MM.1S (cell line): Measurements from ENCODE around the gene SUPT20HL2.

Experiments used
- DNase-seq: peaks from one replicate; pipeline ENCODE4 v3.0.0-alpha.2; 2015
- H2AFZ ChIP-seq: fragments of 300-600 bp; sonication (generic); 2 replicates; pipeline ENCODE4 v1.6.0; 2016; ENCODE audit warnings: antibody characterized with exemption, low read length
- H3F3A ChIP-seq: fragments of 300-600 bp; sonication (generic); 2 replicates; pipeline ENCODE4 v1.6.1; 2016; ENCODE audit warnings: mild to moderate bottlenecking, antibody characterized with exemption, low read length, moderate library complexity, mixed read lengths; ENCODE audit not compliant: insufficient read depth
- H3K27ac ChIP-seq: fragments of 300-600 bp; sonication (generic); 2 replicates; pipeline ENCODE4 v1.5.1; 2016; ENCODE audit warnings: mild to moderate bottlenecking, low read length
- H3K27me3 ChIP-seq: fragments of 300-600 bp; sonication (generic); replicated peaks from 2 replicates; pipeline ENCODE4 v1.6.0; 2016; ENCODE audit warnings: low read length; ENCODE audit not compliant: insufficient read depth
- H3K36me3 ChIP-seq: fragments of 300-600 bp; sonication (generic); replicated peaks from 2 replicates; pipeline ENCODE4 v1.6.1; 2016; ENCODE audit warnings: mild to moderate bottlenecking, low read length, mixed read lengths; ENCODE audit not compliant: insufficient read depth
- H3K4me1 ChIP-seq: fragments of 300-600 bp; sonication (generic); 2 replicates; pipeline ENCODE4 v1.6.1; 2016; ENCODE audit warnings: low read length, mixed read lengths
- H3K4me2 ChIP-seq: fragments of 300-600 bp; sonication (generic); 2 replicates; pipeline ENCODE4 v1.6.0; 2016; ENCODE audit warnings: low read depth, low read length
- H3K4me3 ChIP-seq: fragments of 300-600 bp; sonication (generic); 2 replicates; pipeline ENCODE4 v1.5.1; 2016; ENCODE audit warnings: low read length, mixed read lengths
- H3K79me2 ChIP-seq: fragments of 300-600 bp; sonication (generic); 2 replicates; pipeline ENCODE4 v1.6.1; 2016; ENCODE audit warnings: mixed run types, low read length, mixed read lengths
- H3K9ac ChIP-seq: fragments of 300-600 bp; sonication (generic); 2 replicates; pipeline ENCODE4 v1.6.1; 2016; ENCODE audit warnings: low read length, mixed read lengths
- H3K9me2 ChIP-seq: fragments of 300-600 bp; sonication (generic); replicated peaks from 2 replicates; pipeline ENCODE4 v1.6.1; 2016; ENCODE audit warnings: mild to moderate bottlenecking, low read length, mixed read lengths; ENCODE audit not compliant: insufficient read depth
- H3K9me3 ChIP-seq: fragments of 300-600 bp; sonication (generic); replicated peaks from 2 replicates; pipeline ENCODE4 v1.6.1; 2016; ENCODE audit warnings: mild to moderate bottlenecking, low read length, mixed read lengths; ENCODE audit not compliant: insufficient read depth
- H4K20me1 ChIP-seq: fragments of 300-600 bp; sonication (generic); 2 replicates; pipeline ENCODE4 v1.6.1; 2016; ENCODE audit warnings: mild to moderate bottlenecking, low read length, moderate library complexity, mixed read lengths; ENCODE audit not compliant: insufficient read depth
- EZH2 ChIP-seq: fragments of 300-600 bp; sonication (generic); optimal IDR thresholded peaks from 2 replicates; pipeline ENCODE3; 2017; ENCODE audit warnings: low read depth, mild to moderate bottlenecking, antibody characterized with exemption, low read length, mixed read lengths
- EZH2phosphoT487 ChIP-seq: fragments of 300-600 bp; sonication (generic); IDR thresholded peaks from 2 replicates; pipeline ENCODE4 v1.6.1; 2018; ENCODE audit warnings: antibody characterized with exemption, low read length
- TF ChIP-seq, protein P1 (sequence below): fragments of 300-600 bp; sonication (generic); IDR thresholded peaks from 2 replicates; pipeline ENCODE4 v1.5.1; 2016; ENCODE audit warnings: antibody characterized with exemption, low read length, mixed read lengths

Gene SUPT20HL2

DNA sequence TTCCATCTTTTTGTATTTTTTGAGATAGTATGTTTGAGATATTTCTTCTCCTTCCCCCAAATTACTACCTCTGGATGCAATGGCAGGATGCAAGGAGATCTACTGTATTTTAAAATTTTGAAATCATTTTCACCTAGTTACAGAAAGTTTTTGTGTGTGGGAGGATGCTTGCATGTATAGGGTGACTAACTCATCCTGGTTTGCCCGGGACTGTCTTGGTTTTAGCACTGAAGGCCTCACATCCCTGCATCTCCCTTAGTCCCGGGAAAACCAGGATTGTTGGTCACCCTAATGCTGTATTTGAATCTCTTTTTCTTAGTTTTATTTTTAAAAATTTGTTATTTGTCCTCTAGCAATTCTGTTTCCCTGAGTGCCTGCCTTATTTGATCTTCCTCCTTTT is 12.1 kb downstream of the SUPT20HL2 start:
- TF ChIP-seq, protein P1, sequence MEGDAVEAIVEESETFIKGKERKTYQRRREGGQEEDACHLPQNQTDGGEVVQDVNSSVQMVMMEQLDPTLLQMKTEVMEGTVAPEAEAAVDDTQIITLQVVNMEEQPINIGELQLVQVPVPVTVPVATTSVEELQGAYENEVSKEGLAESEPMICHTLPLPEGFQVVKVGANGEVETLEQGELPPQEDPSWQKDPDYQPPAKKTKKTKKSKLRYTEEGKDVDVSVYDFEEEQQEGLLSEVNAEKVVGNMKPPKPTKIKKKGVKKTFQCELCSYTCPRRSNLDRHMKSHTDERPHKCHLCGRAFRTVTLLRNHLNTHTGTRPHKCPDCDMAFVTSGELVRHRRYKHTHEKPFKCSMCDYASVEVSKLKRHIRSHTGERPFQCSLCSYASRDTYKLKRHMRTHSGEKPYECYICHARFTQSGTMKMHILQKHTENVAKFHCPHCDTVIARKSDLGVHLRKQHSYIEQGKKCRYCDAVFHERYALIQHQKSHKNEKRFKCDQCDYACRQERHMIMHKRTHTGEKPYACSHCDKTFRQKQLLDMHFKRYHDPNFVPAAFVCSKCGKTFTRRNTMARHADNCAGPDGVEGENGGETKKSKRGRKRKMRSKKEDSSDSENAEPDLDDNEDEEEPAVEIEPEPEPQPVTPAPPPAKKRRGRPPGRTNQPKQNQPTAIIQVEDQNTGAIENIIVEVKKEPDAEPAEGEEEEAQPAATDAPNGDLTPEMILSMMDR: no peak
- TF ChIP-seq EZH2phosphoT487 (no peak), EZH2 (no peak)
- Histone ChIP-seq H2AFZ (no peak overlapping the region), H3F3A (no peaks in the 10 kb centered on the region), H3K27ac (no peak overlapping the region), H3K4me3 (no peak overlapping the region), H3K9me3 (no peaks in the 10 kb centered on the region), H3K79me2 (no peaks in the 10 kb centered on the region), H3K9me2 (no peaks in the 10 kb centered on the region), H3K4me2 (no peak overlapping the region), H3K4me1 (no peaks in the 10 kb centered on the region), H3K36me3 (no peaks in the 10 kb centered on the region), H3K9ac (no peak overlapping the region), H4K20me1 (no peaks in the 10 kb centered on the region), H3K27me3 (no peaks in the 10 kb centered on the region)
- no peak for DNase-seq

DNA sequence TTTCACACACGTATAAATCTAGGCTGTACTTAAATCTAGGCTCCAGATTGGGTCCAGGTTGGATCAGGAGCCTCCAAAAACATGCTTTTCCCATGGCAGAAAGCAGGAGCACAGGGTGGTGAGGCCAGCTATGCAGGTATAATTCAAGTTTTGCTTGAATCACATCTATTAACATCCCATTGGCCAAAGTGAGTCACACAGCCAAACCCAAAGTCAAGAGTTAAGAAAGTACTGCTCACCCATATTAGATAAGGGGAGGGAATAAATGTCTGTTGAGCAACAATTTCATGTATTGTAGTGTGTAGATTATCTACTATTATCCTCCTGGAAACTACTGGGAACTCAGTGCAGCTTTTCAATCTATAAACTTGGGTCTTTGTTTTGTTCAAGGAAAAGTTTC is 12.8 kb downstream of the SUPT20HL2 start:
- Histone ChIP-seq H3K27ac (no peak overlapping the region), H4K20me1 (no peaks in the 10 kb centered on the region), H3K79me2 (no peaks in the 10 kb centered on the region), H2AFZ (no peak overlapping the region), H3K9me3 (no peaks in the 10 kb centered on the region), H3K4me3 (no peak overlapping the region), H3K9ac (no peak overlapping the region), H3K27me3 (no peaks in the 10 kb centered on the region), H3K9me2 (no peaks in the 10 kb centered on the region), H3K4me2 (no peak overlapping the region), H3K36me3 (no peaks in the 10 kb centered on the region), H3F3A (no peaks in the 10 kb centered on the region), H3K4me1 (no peaks in the 10 kb centered on the region)
- TF ChIP-seq EZH2phosphoT487: no peak
- TF ChIP-seq, protein P1: no peak
- TF ChIP-seq EZH2: no peak
- DNase-seq: no peak

DNA sequence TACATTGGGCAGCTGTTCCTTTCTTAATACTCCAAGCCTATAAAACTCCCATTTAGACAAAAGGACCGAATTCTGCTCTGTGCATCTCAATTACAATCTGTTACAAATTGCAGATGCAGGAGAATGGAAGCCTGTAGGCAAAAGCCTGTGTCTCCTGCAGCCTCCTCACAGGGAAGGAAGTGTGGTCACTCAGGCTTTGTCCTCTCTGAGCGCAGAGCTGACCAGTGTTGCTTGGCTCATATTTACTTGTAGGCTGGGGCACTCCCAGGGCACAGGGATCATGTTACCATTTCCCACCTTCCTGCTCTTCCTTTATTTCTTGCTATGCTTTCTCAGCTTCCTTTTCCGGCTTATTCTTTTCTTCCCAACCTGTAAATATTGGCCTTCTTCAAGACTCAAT is 15.7 kb downstream of the SUPT20HL2 start:
- H4K20me1 ChIP-seq: no peaks in the 10 kb centered on the region
- no peaks in the 10 kb centered on the region for H3K9me3 ChIP-seq
- no peak overlapping the region for H3K9ac ChIP-seq
- no peaks in the 10 kb centered on the region for H3K4me1 ChIP-seq
- TF ChIP-seq, protein P1: no peak
- TF ChIP-seq EZH2 (no peak), EZH2phosphoT487 (no peak)
- no peaks in the 10 kb centered on the region for H3K79me2 ChIP-seq
- no peak overlapping the region for H3K4me3 ChIP-seq
- no peaks in the 10 kb centered on the region for H3K36me3 ChIP-seq
- no peaks in the 10 kb centered on the region for H3K9me2 ChIP-seq
- H3K27me3 ChIP-seq: no peaks in the 10 kb centered on the region
- DNase-seq: no peak
- H3K4me2 ChIP-seq: no peak overlapping the region
- H3K27ac ChIP-seq: no peak overlapping the region
- H3F3A ChIP-seq: no peaks in the 10 kb centered on the region
- no peak overlapping the region for H2AFZ ChIP-seq

DNA sequence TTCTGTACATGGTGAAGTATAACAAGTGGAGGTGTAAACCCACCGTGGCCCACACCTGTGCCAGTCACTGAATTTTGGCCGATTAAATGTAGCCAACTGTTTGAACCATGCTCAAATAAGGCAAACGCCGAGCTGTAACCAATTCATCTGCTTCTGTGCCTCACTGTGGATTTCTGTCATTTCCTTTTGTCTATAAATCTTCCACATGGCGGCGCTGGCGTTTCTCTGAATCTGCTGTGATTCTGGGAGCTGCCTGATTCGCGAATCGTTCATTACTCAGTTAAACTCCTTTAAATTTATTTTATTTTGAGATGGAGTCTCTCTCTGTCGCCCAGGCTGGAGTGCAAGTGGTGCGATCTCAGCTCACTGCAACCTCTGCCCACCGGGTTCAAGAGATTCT is 19.2 kb downstream of the SUPT20HL2 start:
- Histone ChIP-seq H4K20me1 (no peaks in the 10 kb centered on the region), H3K27ac (no peak overlapping the region), H3K4me1 (no peaks in the 10 kb centered on the region), H3K9me3 (no peaks in the 10 kb centered on the region), H2AFZ (no peak overlapping the region), H3K9me2 (no peaks in the 10 kb centered on the region), H3K36me3 (no peaks in the 10 kb centered on the region), H3F3A (no peaks in the 10 kb centered on the region), H3K27me3 (no peaks in the 10 kb centered on the region), H3K9ac (no peak overlapping the region), H3K4me3 (no peak overlapping the region), H3K4me2 (no peak overlapping the region), H3K79me2 (no peaks in the 10 kb centered on the region)
- TF ChIP-seq, protein P1: peak; percentile 6; the same call in 1 of the 2 replicates
- no peak for TF ChIP-seq EZH2
- DNase-seq: no peak
